Fibroblast of villous mesenchyme (primary cell): Measurements from ENCODE around the gene STRN3. TPM values are rescaled to one million over a fixed set of nuclear protein-coding genes. Genes with fewer than 3 reads are reported as not detected.

ENCODE experiments used
- DNase-seq: peaks from one replicate; pipeline ENCODE4 v3.0.0-alpha.2; 2010; ENCODE audit warnings: low read depth
- H3K4me3 ChIP-seq: 2 replicates; pipeline ENCODE4 v1.5.1; 2011; ENCODE audit warnings: low read depth, mild to moderate bottlenecking, low read length
- CTCF ChIP-seq: IDR thresholded peaks from 2 replicates; pipeline ENCODE4 v1.5.1; 2012; ENCODE audit warnings: low read depth, mild to moderate bottlenecking, low read length; ENCODE audit not compliant: insufficient read depth
- total RNA-seq: library from RNA; depleted of rRNA; stranded (reverse); fragments of >200 nt; gene quantifications from 2 replicates; pipeline ENCODE4 v1.2.3, GENCODE V29; 2012

The STRN3 gene
- total RNA-seq, 1 donor = 83.3 TPM

- no peak for DNase-seq
- no peak overlapping the region for H3K4me3 ChIP-seq
- TF ChIP-seq CTCF = no peak
These were observed 25.4 kb downstream of the STRN3 start for GRCh38 chr14:31000629-31001338.

DNA sequence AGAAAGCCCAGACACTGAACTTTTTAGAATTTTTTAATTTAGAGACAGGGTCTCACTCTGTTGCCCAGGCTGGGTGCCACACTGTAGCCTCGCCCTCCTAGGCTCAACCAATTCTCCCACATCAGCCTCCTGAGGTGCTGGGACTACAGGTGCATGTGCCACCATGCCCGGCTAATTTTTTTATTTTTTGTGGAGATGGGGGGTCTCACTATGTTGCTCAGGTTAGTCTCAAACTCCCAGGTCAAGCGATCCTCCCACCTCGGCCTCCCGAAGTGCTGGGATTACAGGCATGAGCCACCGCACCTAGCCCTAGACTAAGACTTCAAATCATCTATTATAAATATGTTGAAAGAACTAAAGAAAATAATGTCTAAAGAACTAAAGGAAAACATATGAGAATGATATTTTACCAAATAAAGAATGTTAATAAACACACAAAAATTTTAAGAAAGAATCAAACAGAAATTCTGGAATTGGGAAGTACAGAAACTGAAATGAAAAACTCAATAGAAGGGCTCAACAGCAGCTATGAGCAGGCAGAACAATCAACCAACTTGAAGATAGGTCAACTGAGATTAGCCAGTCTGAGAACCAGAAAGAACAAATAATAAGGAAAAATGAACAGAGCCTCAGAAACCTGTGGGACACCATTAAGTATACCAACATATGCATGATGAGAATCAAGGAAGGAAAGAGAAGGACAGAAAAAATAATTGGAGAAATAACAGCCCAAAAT lies 27.0 kb downstream of the STRN3 start:
- no peak overlapping the region for H3K4me3 ChIP-seq
- no peak for TF ChIP-seq CTCF
- DNase-seq = no peak

- no peak for TF ChIP-seq CTCF
- H3K4me3 ChIP-seq = no peak overlapping the region
- no peak for DNase-seq
These were observed 28.0 kb downstream of the STRN3 start for GRCh38 chr14:30998100-30998706.

DNA sequence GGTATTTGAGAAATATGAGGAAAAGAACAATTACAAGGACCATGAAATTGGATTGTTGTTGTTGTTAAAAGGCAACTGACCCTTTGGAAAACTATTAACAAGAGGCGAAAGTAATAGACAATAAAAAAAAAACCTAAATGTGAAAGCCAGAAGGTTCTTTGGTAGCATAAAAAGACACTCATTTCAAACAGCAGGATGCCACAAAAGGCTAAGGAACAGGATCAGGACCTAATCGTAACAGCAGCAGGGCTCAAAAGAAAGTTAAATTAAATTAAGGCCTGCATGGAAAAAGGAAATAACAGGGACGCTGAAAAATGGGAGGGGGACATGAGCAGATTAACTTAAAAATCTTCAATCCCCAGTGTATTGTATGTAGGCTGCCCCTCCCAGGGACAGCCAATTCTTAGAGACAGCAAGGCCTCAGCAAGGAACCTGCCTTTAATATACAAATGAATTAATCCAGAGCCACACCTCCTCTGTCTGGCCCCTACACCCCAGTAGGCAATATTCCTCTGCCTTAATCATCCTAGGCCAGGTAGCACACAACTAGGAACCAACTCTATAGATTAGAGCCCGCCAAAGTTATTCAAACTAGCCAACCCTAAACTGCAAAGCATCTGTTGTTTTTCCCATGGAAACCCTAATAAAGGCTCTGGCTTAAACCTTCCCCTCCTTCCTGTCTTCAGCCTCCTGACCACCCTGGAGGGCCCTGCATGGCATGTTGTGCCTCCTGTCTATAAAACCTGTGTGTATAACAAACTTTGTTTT lies 29.1 kb downstream of the STRN3 start:
- no peak for DNase-seq
- no peak for TF ChIP-seq CTCF
- H3K4me3 ChIP-seq = no peak overlapping the region

- TF ChIP-seq CTCF = no peak
- DNase-seq = no peak
- no peak overlapping the region for H3K4me3 ChIP-seq
These were observed 30.5 kb downstream of the STRN3 start for GRCh38 chr14:30995689-30996088.
